Activated naive CD4-positive, alpha-beta T cell (primary cell): ENCODE data around the gene TMEM273.

Source experiments
- DNase-seq, 4 experiments: peaks; one replicate each; lab custom pipeline; 2025; lab: John Stamatoyannopoulos, UW

The TMEM273 gene

DNA sequence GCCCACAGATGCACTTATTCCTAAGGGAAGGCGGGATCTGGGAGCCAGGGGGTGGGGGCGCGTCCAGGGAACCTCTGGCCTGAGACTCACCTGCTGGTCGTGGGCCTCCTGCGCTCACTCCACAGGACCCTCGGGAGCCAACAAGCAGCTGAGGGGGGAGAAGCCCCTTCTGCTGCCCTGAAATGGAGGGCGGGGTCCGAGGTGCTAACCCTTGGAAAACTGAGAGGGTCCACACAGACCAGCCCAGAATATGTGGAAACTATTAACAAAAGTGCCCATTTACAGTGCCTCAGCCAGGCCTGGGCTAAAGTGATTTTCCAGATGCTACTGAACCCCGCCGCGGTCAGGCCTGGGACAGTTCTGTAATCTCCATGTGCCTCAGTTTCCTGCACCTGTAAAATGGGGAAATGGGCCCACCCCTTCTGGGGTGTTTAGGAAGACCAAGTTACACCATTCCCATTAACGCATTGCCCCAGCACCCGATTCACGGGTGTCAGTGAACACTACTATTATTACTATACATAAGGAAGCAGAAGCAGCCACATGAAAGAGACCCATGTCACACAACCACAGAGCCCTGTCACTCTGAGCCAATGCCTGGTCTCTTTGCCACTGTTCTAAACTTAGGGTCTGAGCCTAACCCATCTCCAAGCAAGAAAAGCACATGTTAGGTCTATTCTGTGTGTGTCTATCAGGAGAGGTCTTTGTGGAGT is 72.2 kb downstream of the TMEM273 start:
- DNase-seq = no peak

DNA sequence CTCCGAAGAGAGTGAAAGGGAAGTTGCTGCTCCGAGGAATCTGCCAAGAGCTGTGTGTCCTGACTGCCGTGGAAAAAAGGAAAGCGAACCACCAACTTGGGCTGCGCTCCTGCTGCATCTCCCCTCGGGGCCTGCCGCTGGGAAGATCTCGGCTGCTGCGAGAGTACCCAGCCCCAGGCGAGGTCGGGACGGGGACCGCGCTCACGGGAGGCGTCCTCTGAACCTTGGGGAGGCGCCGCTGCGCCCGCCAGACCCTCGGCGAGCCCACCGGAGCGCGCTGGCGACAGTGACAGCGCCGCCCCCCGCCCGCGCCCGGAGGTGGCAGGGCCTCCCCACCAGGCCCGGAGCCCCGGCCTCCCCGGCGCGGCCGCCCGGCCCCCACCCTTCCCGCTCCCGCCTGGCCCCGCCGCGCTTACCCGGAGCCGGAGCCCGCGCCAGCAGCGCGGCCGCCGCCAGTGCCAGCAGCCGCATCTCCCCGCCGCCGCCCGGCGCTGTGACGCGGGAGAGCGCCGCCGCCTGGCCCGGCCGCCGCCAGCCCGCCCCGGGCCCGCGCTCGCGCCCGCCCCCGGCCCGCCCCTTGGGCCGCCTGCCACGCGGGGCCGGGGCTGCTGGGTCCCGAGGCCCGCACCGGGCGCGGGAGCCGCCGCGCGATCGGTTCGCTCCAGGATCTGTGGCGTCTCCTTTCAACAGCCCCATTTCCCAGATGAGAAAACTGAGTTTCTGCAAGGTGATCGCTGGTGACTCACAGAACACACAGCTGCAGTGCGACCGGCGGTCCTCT is 73.0 kb downstream of the TMEM273 start, which contains the start of gene VSTM4:
Gene VSTM4, minus strand, starts transcription at position 508 of the 781 bp plus-strand sequence. Its CDS starts 37 bp downstream, at position 471.
- DNase-seq = no peak

DNA sequence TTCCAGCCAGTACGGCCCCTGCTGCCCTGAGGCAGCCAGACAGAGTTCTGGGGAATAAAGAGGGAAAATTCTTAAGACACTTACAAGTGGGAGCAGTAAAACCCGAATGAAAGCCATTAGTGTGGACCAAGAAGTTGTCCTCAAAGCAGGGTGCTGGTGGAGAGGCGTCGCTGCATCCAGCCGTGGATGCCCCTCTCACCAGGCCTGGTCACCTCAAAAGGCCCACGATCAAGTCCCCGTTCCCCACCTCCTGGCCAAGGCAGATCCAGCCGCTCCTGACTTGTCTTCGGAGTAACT is 73.5 kb downstream of the TMEM273 start:
- DNase-seq = no peak

DNA sequence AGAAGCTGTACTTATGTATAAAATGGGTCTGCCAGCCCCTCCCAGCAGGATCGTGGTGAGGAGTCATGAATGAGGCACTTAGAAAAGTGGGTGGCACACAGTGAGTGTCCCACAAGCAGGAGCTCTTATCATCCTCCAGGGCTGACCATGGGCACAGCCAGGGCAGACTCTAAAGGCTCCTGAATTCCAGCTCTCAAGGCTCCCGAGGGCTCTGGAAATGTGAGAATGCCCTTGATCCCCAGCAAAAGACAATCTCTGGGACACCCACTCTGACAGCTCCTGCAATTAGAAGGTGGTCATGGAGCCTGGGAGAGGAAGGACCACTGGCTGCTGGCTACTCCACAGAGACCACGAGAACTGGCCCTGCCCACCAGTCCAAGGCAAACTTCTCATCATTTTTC is 74.5 kb downstream of the TMEM273 start:
- DNase-seq = no peak

DNA sequence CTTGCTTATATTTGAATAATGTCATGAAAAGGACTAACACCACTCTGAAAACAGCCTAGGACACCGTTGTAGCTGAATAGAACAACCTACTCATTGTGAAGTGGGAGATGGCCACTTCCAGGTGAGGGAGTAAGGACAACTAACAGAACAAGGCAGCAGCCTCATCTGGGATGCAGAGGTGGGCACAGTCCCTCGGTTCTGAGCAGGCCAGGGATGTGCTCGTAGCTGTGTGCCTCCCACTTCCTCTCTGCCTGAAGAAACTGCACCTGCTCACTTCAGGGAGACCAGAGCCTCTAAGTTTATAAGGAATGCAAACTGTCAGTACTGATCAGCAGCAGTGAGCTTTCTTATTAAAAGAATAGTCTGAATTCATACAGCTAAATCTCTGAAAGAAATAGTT is 75.3 kb downstream of the TMEM273 start:
- no peak for DNase-seq

DNA sequence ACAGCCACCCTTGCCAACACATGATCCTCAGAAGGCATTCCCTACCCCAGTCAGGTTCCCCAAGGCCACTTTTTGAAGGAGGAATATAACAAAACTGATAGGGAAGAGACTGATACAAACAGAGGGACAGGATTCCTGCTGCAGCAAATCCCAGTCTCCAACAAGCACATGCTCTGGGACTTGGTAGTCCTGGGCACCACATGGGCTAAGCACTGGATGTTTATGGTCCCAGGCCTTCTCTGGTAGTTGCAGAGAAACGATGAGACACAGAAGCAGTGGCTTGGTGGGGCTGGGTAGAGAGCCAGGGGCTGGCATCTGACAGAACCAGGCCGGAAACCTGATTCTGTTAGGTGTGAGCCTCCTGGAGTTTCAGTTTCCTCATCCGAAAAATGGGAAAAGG is 76.1 kb downstream of the TMEM273 start:
- DNase-seq = no peak

DNA sequence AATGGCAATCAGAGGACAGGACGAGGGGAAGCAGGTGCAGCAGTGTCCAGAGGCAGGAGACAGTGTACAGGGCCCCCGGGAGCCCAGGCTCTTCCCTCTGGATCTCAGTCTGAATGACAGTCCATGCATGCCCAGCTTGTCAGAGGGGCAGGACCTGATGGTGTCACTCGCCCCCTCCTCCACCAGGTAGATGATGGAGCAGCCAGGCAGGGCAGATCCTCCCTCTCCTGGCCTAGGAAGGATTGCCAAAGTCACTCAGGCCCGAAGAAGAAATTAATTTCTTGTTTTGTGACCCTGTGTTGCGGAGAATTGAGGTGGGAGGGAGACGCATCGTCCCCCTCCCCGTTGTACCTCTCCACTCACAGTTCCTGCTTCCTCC is 76.9 kb downstream of the TMEM273 start:
- no peak for DNase-seq

DNA sequence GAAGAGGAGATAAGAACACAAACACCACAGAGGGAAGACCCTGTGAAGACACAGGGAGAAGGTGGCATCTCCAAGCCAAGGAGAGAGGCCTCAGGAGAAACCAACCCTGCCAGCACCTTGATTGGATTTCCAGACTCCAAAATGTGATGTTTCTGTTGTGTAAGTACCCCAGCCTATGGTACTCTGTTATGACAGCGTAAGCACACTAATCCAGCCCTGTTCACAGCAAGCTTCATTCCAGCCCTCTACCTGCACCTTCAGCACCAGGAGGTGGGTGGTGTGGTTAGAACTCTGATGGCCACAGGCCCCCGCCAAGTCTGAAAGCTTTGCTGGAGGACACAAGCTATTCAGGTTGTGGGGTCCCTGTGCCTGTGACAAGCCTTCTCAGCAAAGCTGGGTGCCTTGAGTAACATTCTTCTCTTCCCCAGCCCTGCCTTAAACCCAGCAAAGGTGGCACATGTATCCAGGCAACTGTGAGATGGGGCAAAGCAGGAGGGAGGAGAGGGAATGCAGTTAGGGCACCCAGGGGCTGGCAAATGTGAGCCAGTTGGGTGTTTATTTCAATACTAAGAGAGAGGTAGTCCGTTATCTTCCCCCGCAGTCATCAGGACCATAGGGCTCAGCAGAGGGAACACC is 77.4 kb downstream of the TMEM273 start:
- DNase-seq = no peak

DNA sequence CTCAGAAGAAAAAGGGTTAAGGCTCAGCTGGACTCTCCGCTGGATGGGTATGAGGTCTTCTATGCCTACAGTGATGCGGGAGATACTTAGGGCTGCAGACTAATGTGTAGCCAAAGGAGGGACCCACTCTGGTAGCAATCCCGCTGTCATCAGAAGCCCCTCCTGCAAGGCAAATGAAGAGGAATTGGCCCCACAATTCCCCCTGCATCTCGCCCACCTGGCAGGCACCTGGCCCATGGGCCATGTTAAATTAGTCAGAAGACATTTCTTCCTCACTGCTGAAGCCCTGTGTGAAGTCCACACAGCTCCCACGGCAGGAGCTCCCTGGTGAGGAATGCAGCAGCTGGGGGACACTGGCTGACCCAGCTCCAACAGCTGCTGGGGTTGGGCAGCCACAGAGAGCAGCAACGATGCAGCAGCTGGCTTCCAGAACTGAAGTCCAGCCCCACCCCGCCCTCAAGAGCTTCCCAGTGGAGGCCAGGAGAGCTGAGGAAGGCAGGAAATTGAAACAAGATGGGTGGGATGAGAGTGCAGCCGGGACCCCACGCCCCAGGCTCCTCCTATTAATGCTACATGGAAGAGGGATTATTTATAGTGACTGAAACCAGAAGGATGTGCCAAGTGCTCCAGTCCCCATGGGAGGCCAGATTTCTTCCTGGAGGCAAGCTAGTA is 78.4 kb downstream of the TMEM273 start:
- no peak for DNase-seq

DNA sequence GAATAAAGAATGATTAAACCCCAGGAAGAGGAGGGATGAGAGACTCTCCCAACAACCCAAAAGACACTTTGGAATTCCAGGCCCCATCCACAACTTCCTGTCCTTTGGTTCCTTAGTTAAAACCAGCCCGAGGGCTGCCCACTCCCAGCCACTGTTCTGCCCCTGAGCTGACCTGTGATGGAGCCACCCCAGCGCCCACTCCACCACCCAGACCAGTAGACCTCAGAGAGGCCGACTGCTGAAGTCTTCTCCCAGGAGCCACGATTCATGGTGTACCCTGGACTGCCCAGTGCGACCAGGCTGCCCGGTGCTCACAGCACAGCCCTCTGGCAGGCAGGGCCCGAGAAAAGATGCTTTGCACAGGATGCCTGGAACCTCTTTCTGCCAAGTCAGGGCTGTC is 79.5 kb downstream of the TMEM273 start:
- no peak for DNase-seq

DNA sequence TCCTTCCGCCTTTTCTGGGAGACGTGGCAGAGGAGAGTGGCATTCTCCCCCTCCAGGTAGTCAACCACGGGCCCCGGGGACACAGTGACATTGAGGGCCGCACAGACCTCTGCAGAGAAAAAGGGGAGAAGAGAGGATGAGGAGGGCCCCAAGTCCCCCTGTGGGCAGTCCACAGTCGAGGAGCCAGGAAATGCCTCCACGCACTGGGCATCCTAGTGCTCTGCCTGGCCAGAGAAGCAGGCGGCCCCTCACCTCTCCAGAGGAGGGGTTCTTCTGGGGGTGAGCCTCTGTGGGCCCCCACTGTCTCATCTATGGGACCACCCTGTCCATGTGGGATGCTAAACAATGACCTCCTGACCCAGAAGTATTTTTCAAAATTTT is 80.3 kb downstream of the TMEM273 start:
- DNase-seq = no peak

DNA sequence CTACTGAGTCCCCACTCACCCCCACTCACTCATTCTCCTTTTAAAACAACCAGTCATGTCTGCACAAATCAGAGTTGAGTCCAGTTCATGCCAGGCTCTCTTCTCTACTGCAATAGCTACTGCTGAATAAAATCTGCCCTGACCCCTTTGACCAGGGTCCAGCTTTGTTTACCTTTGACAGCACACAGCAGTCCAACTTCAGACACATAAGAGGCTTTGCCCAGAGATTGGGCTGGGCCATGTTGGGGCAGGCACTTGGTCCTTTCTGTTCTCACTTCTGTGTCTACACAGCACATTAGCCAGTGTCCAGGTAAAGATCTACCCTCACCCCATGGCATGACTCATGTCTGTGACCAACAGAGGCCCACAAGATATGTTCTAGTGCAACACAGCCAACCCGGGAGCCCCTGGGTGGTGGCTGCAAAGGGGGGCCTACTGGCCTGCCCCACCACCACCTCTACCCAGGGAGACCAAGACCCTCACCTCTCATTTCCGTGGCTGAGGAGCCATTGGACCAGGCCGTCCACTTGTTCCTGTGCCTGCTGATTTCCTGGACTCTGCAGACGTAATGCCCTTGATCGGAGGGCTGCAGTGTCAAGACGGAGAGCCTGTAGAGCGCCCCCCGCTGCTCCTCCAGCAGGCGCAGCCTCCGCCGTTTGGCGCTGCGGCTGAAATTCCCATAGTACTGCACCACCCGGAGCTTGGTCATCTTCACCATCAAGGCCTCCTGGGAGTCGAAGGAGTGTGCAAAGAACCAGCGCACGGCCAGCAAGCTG is 80.9 kb downstream of the TMEM273 start:
- no peak for DNase-seq

DNA sequence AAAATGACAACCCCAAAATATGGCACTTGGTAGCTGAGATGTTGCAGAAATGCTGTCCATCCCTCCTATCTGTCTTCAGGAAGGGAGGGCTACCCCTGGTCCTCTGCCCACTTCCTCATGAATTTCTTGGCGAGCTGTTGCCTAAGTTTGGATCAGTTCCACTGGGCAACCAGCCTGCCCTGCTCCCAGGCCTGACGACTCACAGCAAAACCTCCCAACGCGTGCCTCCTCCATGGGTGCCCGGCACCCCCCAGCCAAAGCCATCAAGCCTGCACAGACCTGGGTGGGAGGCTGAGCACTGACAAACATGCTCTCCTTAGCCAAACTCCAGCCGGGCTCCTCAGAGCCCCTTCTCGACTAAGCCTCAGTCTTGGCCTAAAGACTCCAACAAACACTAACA is 81.7 kb downstream of the TMEM273 start:
- DNase-seq = no peak

DNA sequence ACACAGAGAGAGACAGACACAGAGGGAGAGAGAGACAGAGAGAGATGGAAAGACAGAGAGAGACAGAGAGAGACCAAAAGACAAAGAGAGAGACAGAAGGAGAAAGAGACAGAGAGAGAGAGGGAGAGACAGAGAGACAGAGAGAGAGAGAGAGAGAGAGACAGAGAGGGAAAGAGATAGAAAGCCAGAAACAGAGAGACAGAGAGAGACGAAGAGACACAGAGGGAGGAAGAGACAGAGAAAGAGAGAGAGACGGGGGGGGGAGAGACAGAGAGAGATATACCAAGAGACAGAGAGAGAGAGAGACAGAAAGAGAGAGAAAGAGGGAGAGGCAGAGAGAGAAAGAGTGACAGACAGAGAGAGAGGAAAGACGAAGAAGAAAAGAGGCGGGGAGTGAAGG is 83.1 kb downstream of the TMEM273 start:
- DNase-seq = no peak
